HCT116 (cell line): ENCODE measurements around the gene NUDC. TPM values are rescaled to one million over a fixed set of nuclear protein-coding genes. Genes with fewer than 3 reads are reported as not detected.

Experiments
- ATAC-seq: fragments of 200-7000 bp; cut with Tn5 transposase; 2 replicates; pipeline ENCODE4 v1.9.1; 2020; ENCODE audit warnings: mild to moderate bottlenecking, moderate library complexity
- BruUV-seq: library from RNA; stranded (reverse); fragments of 400-500 nt; replicated peaks from 2 replicates; lab custom pipeline; 2021; lab: Mats Ljungman, UMichigan
- CTCF ChIA-PET: fragments of 300-600 bp; sonication (Branson Sonifier 250); formaldehyde crosslinking; loops from one replicate; lab custom pipeline; 2021; ENCODE audit warnings: antibody characterized with exemption; lab: Charles Lee
- POLR2A ChIA-PET: fragments of 300-600, 350-600 bp; sonication (Branson Sonifier 250); formaldehyde crosslinking; loops from one replicate; lab custom pipeline; 2021; ENCODE audit warnings: antibody characterized with exemption; lab: Charles Lee
- RAD21 ChIA-PET, 2 experiments: fragments of 300-600 bp; sonication (Branson Sonifier 250); formaldehyde crosslinking; loops; one replicate each; lab custom pipeline; 2023; ENCODE audit warnings: low total read pairs in 2 of 2; ENCODE audit not compliant: uncharacterized antibody in 2 of 2, unreplicated experiment in 2 of 2, low non-redundant PET in 1 of 2; lab: Charles Lee
- DNase-seq: peaks from one replicate; pipeline ENCODE4 v3.0.0-alpha.2; 2010; ENCODE audit warnings: low read depth, low spot score
- H2AFZ ChIP-seq: fragments of 200-600 bp; shearing (Covaris generic), sonication (generic); 2 replicates; pipeline ENCODE4 v1.6.1; 2017; ENCODE audit warnings: low read depth, mixed run types, mixed read lengths, antibody characterized with exemption, low read length; ENCODE audit not compliant: poor library complexity, severe bottlenecking
- H3K27ac ChIP-seq: 2 replicates; pipeline ENCODE4 v1.5.1; 2012; ENCODE audit warnings: low read depth, low read length
- H3K27me3 ChIP-seq: fragments of 200-600 bp; sonication (generic); 2 replicates; pipeline ENCODE4 v1.6.1; 2016; ENCODE audit warnings: mixed run types, low read length, mixed read lengths; ENCODE audit not compliant: insufficient read depth
- H3K36me3 ChIP-seq, 2 experiments: fragments of 200-500 bp in 1 of 2; fragments of 200-600 bp in 1 of 2; sonication (Bioruptor generic) in 1 of 2; sonication (generic) in 1 of 2; 2 replicates each; pipeline versions ENCODE4 v1.5.1 to v1.6.1; 2014 to 2016; ENCODE audit warnings: low read length in 2 of 2, inconsistent platforms in 1 of 2, mixed read lengths in 1 of 2, mixed run types in 1 of 2; ENCODE audit not compliant: insufficient read depth in 2 of 2, control insufficient read depth in 1 of 2
- H3K4me1 ChIP-seq, 2 experiments: fragments of 200-600 bp in 1 of 2; sonication (generic) in 1 of 2; 2 replicates each; pipeline versions ENCODE4 v1.5.1 to v1.6.1; 2012 to 2017; ENCODE audit warnings: low read length in 2 of 2, inconsistent platforms in 1 of 2, mild to moderate bottlenecking in 1 of 2, mixed read lengths in 1 of 2, mixed run types in 1 of 2, moderate library complexity in 1 of 2; ENCODE audit not compliant: insufficient read depth in 2 of 2, control insufficient read depth in 1 of 2
- H3K4me2 ChIP-seq: fragments of 200-600 bp; sonication (generic); 2 replicates; pipeline ENCODE4 v1.6.1; 2017; ENCODE audit warnings: mixed run types, low read length, mixed read lengths
- H3K4me3 ChIP-seq, 2 experiments: fragments of 200-600 bp in 1 of 2; sonication (generic) in 1 of 2; replicated peaks in 1 of 2; 2 replicates each; pipeline ENCODE4 v1.5.1; 2011 to 2016; ENCODE audit warnings: low read length in 2 of 2, control low read depth in 1 of 2, low read depth in 1 of 2, mild to moderate bottlenecking in 1 of 2, mixed read lengths in 1 of 2, mixed run types in 1 of 2
- H3K79me2 ChIP-seq: fragments of 200-600 bp; sonication (generic); 2 replicates; pipeline ENCODE4 v1.6.1; 2017; ENCODE audit warnings: mild to moderate bottlenecking, mixed run types, low read length, moderate library complexity, mixed read lengths; ENCODE audit not compliant: insufficient read depth
- H3K9ac ChIP-seq: fragments of 200-600 bp; sonication (generic); 2 replicates; pipeline ENCODE4 v1.6.1; 2016; ENCODE audit warnings: low read length, mixed read lengths
- H3K9me2 ChIP-seq: fragments of 200-600 bp; sonication (generic), shearing (Covaris generic); 2 replicates; pipeline ENCODE4 v1.6.1; 2017; ENCODE audit warnings: mixed run types, mild to moderate bottlenecking, moderate library complexity; ENCODE audit not compliant: insufficient read depth
- H3K9me3 ChIP-seq, 2 experiments: fragments of 200-500 bp in 1 of 2; fragments of 200-600 bp in 1 of 2; sonication (Bioruptor generic) in 1 of 2; sonication (generic) in 1 of 2; 2 replicates each; pipeline ENCODE4 v1.6.1; 2014 to 2017; ENCODE audit warnings: low read length in 2 of 2, mixed read lengths in 2 of 2, inconsistent platforms in 1 of 2, low read depth in 1 of 2, mild to moderate bottlenecking in 1 of 2, mixed run types in 1 of 2, moderate library complexity in 1 of 2; ENCODE audit not compliant: control insufficient read depth in 1 of 2, insufficient read depth in 1 of 2
- H4K20me1 ChIP-seq: fragments of 200-600 bp; sonication (generic), shearing (Covaris generic); 2 replicates; pipeline ENCODE4 v1.6.1; 2017; ENCODE audit warnings: mixed run types, mild to moderate bottlenecking, moderate library complexity; ENCODE audit not compliant: insufficient read depth
- CEBPB ChIP-seq: IDR thresholded peaks from 2 replicates; pipeline ENCODE4 v1.6.1; 2012; ENCODE audit warnings: low read depth
- EGR1 ChIP-seq: IDR thresholded peaks from 2 replicates; pipeline ENCODE4 v1.6.1; 2012; ENCODE audit warnings: low read depth
- ELF1 ChIP-seq: IDR thresholded peaks from 2 replicates; pipeline ENCODE4 v1.6.1; 2012; ENCODE audit warnings: low read depth, borderline replicate concordance
- POLR2A ChIP-seq: IDR thresholded peaks from 2 replicates; pipeline ENCODE4 v1.7.0; 2011; ENCODE audit warnings: borderline replicate concordance; ENCODE audit not compliant: insufficient read depth, insufficient read length; ENCODE audit errors: extremely low read depth
- POLR2AphosphoS5 ChIP-seq: IDR thresholded peaks from 2 replicates; pipeline ENCODE4 v1.6.1; 2011; ENCODE audit warnings: mild to moderate bottlenecking, low read depth, low read length, moderate library complexity
- SIN3A ChIP-seq: IDR thresholded peaks from 2 replicates; pipeline ENCODE4 v1.6.1; 2012; ENCODE audit warnings: low read depth
- SRF ChIP-seq: IDR thresholded peaks from 2 replicates; pipeline ENCODE4 v1.6.1; 2012; ENCODE audit warnings: low read depth
- TCF7L2 ChIP-seq: IDR thresholded peaks from 2 replicates; pipeline ENCODE4 v1.7.0; 2011; ENCODE audit warnings: borderline replicate concordance, inconsistent platforms; ENCODE audit not compliant: insufficient read depth, insufficient read length; ENCODE audit errors: extremely low read depth
- intact Hi-C: fragments of 100-400 bp; cut with micrococcal nuclease; formaldehyde crosslinking; loops from 2 replicates; pipeline ENCODE4 v1.10.0; 2022
- total RNA-seq: library from RNA; stranded (reverse); gene quantifications from one replicate; pipeline ENCODE4 v1.2.1, GENCODE V29; 2021; ENCODE audit not compliant: unreplicated experiment
- TF ChIP-seq, protein P1 (sequence below), 3 experiments: fragments of 200-600 bp in 1 of 3; sonication (generic) in 1 of 3; IDR thresholded peaks in 2 of 3; conservative IDR thresholded peaks in 1 of 3; 2 replicates each; pipeline ENCODE4 v1.5.1; 2012 to 2017; ENCODE audit warnings: low read depth in 2 of 3, low read length in 2 of 3, antibody characterized with exemption in 1 of 3, borderline replicate concordance in 1 of 3, control low read depth in 1 of 3, mild to moderate bottlenecking in 1 of 3, mixed read lengths in 1 of 3, mixed run types in 1 of 3, moderate library complexity in 1 of 3; ENCODE audit not compliant: insufficient read depth in 1 of 3
- TF ChIP-seq, protein P2 (sequence below): IDR thresholded peaks from 2 replicates; pipeline ENCODE4 v1.6.1; 2012
- TF ChIP-seq, protein P3 (sequence below): IDR thresholded peaks from 2 replicates; pipeline ENCODE4 v1.6.1; 2012
- TF ChIP-seq, protein P4 (sequence below): IDR thresholded peaks from 2 replicates; pipeline ENCODE4 v1.6.1; 2011; ENCODE audit warnings: mild to moderate bottlenecking, low read length, moderate library complexity; ENCODE audit not compliant: insufficient replicate concordance; ENCODE audit errors: extremely low read depth

NUDC gene
- total RNA-seq, 1 experiment from 2014 or later, result 119 TPM

DNA sequence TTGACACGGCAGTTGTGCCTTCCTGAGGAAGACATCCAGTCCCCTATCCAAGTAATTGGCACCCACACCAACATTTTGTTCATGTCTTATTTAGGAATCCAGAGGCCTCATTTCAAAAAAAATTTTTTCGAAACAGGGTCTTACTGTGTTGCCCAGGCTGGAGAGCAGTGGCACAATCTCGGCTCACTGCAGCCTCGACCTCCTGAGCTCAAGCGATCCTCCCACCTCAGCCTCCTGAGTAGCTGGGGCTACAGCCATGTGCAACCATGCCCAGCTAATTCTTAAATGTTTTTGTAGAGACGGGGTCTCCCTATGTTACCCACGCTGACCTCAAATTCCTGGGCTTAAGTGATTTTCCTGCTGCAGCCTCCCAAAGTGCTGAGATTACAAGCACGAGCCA, 62.7 kb downstream of the NUDC start:
- peaks cover 9 to 20% of the 10 kb centered on the region in 2 experiments for H3K4me1 ChIP-seq
- no peaks in the 10 kb centered on the region for H3K9me3 ChIP-seq
- intact Hi-C loops, result no loop called here
- no TSS peak for BruUV-seq
- ChIA-PET RAD21 (no interaction called here), CTCF (interaction anchor here (5.8 kb wide), 1 partner anchor 13 kb away, joined by 23 read pairs; no protein-coding TSS in a partner anchor), POLR2A (interaction anchor here (1.6 kb wide), 1 partner anchor 9 kb away, joined by 8 read pairs; the partner anchor contains the start of gene TRNP1)
- ATAC-seq (no peak), DNase-seq (no peak)
- H2AFZ ChIP-seq, result no peak overlapping the region
- no peak overlapping the region for H3K4me2 ChIP-seq
- no peak for TF ChIP-seq POLR2A
- H3K9ac ChIP-seq, result no peak overlapping the region
- H3K4me3 ChIP-seq, result no peak overlapping the region
- no peaks in the 10 kb centered on the region for H3K9me2 ChIP-seq
- no peak overlapping the region for H3K27ac ChIP-seq
- H4K20me1 ChIP-seq, result no peaks in the 10 kb centered on the region
- H3K79me2 ChIP-seq, result no peaks in the 10 kb centered on the region
- H3K36me3 ChIP-seq, result no peaks in the 10 kb centered on the region
- no peaks in the 10 kb centered on the region for H3K27me3 ChIP-seq

DNA sequence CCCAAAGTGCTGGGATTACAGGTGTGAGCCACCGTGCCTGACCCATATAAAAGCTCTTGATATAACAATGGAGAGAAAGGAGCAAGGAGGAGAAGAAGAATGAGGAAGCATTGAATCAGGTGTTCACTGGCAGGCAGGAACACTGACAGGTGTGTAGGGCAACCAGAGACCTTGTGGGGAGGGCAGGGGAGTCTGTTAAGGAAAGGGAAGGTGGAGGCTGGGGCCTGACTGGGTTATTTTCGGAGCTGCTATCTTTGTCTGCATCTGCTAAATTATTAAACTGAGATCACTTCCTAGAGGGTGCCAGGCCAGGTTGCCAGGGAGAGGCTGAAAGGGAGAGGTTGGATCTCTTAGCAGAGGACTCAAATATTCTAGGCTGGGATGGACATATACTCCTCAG, 65.1 kb downstream of the NUDC start:
- no peak for ATAC-seq
- no peak overlapping the region for H3K4me3 ChIP-seq
- DNase-seq, result no peak
- TF ChIP-seq SIN3A, result no peak
- TF ChIP-seq ELF1, result no peak
- TF ChIP-seq, protein P1, sequence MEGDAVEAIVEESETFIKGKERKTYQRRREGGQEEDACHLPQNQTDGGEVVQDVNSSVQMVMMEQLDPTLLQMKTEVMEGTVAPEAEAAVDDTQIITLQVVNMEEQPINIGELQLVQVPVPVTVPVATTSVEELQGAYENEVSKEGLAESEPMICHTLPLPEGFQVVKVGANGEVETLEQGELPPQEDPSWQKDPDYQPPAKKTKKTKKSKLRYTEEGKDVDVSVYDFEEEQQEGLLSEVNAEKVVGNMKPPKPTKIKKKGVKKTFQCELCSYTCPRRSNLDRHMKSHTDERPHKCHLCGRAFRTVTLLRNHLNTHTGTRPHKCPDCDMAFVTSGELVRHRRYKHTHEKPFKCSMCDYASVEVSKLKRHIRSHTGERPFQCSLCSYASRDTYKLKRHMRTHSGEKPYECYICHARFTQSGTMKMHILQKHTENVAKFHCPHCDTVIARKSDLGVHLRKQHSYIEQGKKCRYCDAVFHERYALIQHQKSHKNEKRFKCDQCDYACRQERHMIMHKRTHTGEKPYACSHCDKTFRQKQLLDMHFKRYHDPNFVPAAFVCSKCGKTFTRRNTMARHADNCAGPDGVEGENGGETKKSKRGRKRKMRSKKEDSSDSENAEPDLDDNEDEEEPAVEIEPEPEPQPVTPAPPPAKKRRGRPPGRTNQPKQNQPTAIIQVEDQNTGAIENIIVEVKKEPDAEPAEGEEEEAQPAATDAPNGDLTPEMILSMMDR (IDR thresholded peaks at IDR 0.05 in 2 of 3, conservative IDR thresholded peaks at IDR 0.05 in 1 of 3; ENCODE audit: borderline replicate concordance in 1 of 3, insufficient read depth in 1 of 3, low read depth in 2 of 3, low read length in 2 of 3), result no peak
- no peak for TF ChIP-seq CEBPB
- no peak for TF ChIP-seq POLR2A
- no peak for TF ChIP-seq POLR2AphosphoS5
- TF ChIP-seq, protein P2, sequence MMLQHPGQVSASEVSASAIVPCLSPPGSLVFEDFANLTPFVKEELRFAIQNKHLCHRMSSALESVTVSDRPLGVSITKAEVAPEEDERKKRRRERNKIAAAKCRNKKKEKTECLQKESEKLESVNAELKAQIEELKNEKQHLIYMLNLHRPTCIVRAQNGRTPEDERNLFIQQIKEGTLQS, result no peak
- no peak for TF ChIP-seq TCF7L2
- no peak for TF ChIP-seq EGR1
- TF ChIP-seq, protein P3, sequence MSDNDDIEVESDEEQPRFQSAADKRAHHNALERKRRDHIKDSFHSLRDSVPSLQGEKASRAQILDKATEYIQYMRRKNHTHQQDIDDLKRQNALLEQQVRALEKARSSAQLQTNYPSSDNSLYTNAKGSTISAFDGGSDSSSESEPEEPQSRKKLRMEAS, result no peak
- no peak for TF ChIP-seq SRF
- TF ChIP-seq, protein P4, sequence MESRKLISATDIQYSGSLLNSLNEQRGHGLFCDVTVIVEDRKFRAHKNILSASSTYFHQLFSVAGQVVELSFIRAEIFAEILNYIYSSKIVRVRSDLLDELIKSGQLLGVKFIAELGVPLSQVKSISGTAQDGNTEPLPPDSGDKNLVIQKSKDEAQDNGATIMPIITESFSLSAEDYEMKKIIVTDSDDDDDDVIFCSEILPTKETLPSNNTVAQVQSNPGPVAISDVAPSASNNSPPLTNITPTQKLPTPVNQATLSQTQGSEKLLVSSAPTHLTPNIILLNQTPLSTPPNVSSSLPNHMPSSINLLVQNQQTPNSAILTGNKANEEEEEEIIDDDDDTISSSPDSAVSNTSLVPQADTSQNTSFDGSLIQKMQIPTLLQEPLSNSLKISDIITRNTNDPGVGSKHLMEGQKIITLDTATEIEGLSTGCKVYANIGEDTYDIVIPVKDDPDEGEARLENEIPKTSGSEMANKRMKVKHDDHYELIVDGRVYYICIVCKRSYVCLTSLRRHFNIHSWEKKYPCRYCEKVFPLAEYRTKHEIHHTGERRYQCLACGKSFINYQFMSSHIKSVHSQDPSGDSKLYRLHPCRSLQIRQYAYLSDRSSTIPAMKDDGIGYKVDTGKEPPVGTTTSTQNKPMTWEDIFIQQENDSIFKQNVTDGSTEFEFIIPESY, result no peak

More for the DNA sequence above, 65.1 kb downstream of the NUDC start:
- Histone ChIP-seq H3K79me2 (no peaks in the 10 kb centered on the region), H2AFZ (no peak overlapping the region), H3K27ac (no peak overlapping the region; the same call in 1 of the 2 replicates), H3K27me3 (no peaks in the 10 kb centered on the region), H3K9ac (no peak overlapping the region), H3K36me3 (no peaks in the 10 kb centered on the region), H3K9me2 (no peaks in the 10 kb centered on the region), H4K20me1 (no peaks in the 10 kb centered on the region), H3K4me2 (no peak overlapping the region), H3K4me1 (peaks cover 26 to 42% of the 10 kb centered on the region in 2 experiments), H3K9me3 (no peaks in the 10 kb centered on the region)
- ChIA-PET RAD21 (interaction anchor here in 1 of 2 experiments (0.5 kb wide), 1 partner anchor 19 kb away, joined by 3 read pairs; no protein-coding TSS in a partner anchor), POLR2A (interaction anchor here (0.6 to 1.3 kb wide), 3 partner anchors 14 to 202 kb away, joined by 3 read pairs; no protein-coding TSS in a partner anchor), CTCF (interaction anchor here (1.4 to 5.8 kb wide), 2 partner anchors 11 to 20 kb away, joined by 4 to 23 read pairs; no protein-coding TSS in a partner anchor)
- intact Hi-C loops, result no loop called here
- BruUV-seq, result no TSS peak
